Right ventricle myocardium inferior (tissue), 1 donor: Measurements from ENCODE around the gene NTM. TPM values are rescaled to one million over a fixed set of nuclear protein-coding genes. Genes with fewer than 3 reads are reported as not detected.

Source experiments
- ATAC-seq: fragments of 200-7000 bp; cut with Tn5 transposase; one replicate; pipeline ENCODE4 v1.9.1; 2020; ENCODE audit warnings: mild to moderate bottlenecking, moderate library complexity
- DNase-seq: peaks from one replicate; pipeline ENCODE4 v3.0.0; 2021; ENCODE audit errors: missing footprints
- intact Hi-C: fragments of 100-400 bp; cut with DNase I; formaldehyde crosslinking; loops from one replicate; pipeline ENCODE4 v1.11.0; 2022
- total RNA-seq: library from RNA; stranded (reverse); fragmentation: NEBNext Ultra II Directional; extraction: Animal tissue kit (Norgen Biotek cat#: 25700); gene quantifications from one replicate; pipeline ENCODE4 v1.2.1, GENCODE V29; 2021
- donor health status: DM: no; HTN: yes; CAD: no; lungs with severe emphysema.

Gene NTM
- total RNA-seq, 1 donor from 2014 or later: 2.9 TPM

- intact Hi-C loops: no loop called here
- ATAC-seq (peak; percentile 92), DNase-seq (peak; percentile 86)
These were observed 324.4 kb downstream of the NTM start for GRCh38 chr11:131694526-131695424.

- ATAC-seq: no peak
- intact Hi-C loops: no loop called here
- DNase-seq: no peak
These were observed 325.5 kb downstream of the NTM start for GRCh38 chr11:131695889-131696429.

DNA sequence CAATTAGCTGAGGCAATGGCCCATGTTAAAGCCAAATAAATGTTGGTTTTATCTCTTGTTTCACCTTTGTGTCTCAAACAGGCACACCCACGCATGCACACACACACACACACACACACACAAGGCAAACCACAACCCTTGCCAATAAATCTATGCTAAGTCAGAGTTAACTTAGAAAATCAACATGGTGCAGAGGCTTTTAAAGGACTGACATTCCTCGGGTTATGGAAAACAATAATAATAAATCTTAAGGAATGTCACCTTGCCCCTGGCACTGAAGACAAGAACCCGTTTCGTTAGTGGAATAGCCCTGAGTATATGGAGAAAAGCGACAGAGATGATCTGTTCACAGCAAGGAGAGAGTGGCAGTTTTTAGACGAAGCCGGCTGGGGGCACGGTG lies 326.3 kb downstream of the NTM start:
- intact Hi-C loops: no loop called here
- DNase-seq: no peak

DNA sequence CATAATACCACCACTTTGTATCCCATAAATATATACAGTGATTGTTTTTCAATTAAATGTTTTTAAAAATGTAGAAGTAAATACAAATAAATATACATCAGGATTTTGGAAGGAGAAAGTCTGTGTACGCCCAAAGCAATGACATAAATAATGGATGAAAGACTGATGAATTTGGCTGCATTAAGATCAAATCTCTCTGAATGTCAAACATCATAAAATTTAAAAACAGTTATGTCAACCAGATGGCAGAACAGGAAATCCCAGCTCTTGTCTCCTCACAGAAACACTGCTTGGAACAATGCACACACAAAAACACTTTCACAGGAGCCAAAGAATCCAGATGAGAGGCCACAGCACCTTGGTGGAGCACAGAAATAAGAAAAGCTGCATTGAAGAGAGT lies 332.9 kb downstream of the NTM start:
- intact Hi-C loops: no loop called here
- DNase-seq (no peak), ATAC-seq (no peak)

More for the DNA sequence above, 326.3 kb downstream of the NTM start:
- ATAC-seq: no peak

DNA sequence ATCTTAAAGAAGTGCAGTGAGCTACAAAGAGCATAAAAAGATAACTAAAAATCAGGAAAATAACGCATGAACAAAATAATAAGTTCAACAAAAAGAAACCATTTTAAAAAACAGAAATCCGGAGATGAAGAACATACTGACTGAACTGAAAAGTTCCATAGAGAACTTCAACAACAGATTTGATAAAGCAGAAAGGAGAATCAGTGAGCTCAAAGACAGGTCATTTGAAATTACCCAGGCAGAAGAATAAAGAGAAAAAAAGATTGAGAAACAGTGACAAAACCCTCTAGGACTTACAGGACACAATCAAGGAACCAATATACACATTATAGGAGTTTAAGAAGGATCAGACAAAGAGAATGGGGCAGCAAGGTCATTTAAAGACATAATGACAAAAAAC lies 334.3 kb downstream of the NTM start:
- ATAC-seq (no peak), DNase-seq (no peak)
- intact Hi-C loops: no loop called here

DNA sequence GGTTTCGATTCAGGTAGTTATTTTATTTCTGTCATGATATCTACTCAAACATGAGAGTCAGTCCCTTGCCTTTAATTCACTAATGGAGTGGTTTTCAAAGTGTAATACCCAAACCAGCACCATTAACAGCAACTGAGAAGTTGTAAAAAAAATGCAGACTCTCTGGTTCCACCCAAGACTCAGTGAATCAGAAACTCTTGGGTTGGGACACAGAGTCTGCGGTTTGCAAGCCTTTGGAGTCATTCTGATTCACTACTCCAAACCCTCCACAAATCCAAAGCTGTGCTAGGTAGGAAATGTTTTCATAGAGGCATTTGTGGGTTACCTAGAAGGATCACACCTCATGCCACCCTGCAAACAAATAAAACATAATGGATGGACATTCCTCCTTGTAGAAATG lies 340.1 kb downstream of the NTM start:
- intact Hi-C loops: no loop called here
- ATAC-seq (no peak), DNase-seq (no peak)

GRCh38 chr11:131712897-131713296 lies 342.5 kb downstream of the NTM start:
- no peak for ATAC-seq
- intact Hi-C loops: no loop called here
- no peak for DNase-seq

DNA sequence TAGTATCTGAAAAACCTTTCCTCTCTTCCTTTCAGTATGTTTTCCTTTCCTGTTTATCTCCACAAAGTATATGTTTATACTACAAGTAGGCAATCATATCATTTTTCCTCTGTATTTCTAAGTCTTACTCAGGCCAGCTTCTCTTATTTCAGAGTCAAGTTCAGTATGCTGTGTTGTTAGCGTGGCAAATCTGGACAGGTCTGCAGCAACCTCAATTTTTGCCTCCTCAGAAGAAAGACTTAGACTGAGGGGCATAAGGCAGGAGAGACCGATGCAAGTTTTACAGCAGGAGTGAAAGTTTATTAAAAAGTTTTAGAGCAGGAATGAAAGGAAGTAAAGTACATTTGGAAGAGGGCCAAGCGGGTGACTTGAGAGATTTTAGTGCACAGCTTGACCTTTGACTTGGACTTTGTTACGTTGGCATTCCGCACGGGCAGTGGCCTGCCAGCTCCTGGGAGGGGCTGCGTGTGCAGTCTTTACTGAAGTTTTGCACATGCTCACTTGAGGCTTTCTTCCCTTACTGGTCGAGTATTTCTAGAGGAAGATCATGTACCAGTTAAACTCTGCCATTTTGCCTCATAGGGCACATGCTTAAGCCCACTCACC lies 343.2 kb downstream of the NTM start:
- DNase-seq: no peak
- no peak for ATAC-seq
- intact Hi-C loops: no loop called here

DNA sequence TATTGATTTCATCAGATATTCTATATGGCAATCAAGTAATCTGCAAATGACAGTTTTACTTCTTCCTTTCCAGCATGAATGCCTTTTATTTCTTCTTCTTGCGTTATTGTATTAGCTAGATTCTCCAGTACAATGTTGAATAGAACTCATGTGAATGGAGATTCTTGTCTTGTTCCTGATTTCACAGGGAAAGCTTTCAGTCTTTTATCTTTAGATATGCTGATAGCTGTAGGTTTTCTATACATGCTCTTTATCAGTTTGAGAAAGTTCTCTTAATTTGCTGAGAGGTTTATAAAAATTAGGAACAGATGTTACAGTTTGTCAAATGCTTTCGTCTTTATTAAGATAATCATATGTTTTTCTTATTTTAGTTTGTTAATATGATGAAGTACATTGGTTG lies 347.2 kb downstream of the NTM start:
- ATAC-seq (no peak), DNase-seq (no peak)
- intact Hi-C loops: no loop called here

- ATAC-seq: no peak
- intact Hi-C loops: no loop called here
- no peak for DNase-seq
These were observed 352.7 kb downstream of the NTM start for GRCh38 chr11:131723088-131723487.

DNA sequence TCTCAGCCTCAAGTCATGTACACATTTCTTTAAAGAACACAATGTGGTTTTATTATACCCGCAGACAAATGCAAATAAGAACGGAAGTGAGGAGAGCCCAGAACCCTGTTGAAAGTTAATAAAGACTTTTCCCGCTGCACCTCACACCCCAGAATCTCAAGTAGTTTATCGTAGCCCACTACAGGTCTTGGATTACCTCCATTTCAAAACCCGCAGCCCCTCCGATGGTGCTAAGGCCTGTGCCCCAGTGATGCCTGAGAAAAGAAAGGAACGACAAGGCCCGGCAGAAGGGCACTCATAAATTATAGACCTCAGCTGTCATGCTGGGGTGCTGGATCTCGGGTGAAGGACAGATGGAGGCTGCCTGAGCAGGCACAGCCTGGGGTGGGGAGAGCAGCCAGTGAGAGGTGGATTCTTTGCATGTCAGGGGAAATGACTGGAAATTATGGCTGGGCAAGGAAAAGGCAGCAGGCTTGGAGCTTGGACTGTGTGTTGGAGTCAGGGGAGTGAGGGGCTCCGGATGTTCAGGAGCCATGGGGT lies 354.1 kb downstream of the NTM start:
- DNase-seq (no peak), ATAC-seq (no peak)
- intact Hi-C loops: no loop called here

DNA sequence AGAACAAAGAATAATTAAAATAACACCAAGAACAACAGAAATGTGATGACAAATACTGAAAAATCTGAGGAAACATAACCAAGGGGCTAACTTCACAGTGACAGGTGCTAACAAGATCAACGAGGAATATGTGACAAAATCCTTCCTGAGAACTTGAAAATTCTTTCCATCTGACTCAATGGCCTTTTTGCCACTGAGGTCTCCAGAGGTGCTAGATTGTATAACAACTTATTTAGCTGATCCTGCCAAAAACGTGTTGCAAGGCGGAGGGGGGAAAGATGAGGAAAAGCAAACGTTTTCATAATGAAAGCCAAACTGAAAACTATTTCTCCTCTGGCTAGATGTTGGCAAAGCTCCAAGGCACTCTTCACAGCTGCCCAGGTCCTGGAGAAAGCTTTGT lies 364.5 kb downstream of the NTM start:
- ATAC-seq: no peak
- intact Hi-C loops: no loop called here

GRCh38 chr11:131737357-131737756 lies 366.9 kb downstream of the NTM start:
- ATAC-seq (no peak), DNase-seq (no peak)
- intact Hi-C loops: no loop called here

More for the DNA sequence above, 364.5 kb downstream of the NTM start:
- DNase-seq: no peak

- no peak for ATAC-seq
These were observed 368.9 kb downstream of the NTM start for GRCh38 chr11:131739243-131739882.

GRCh38 chr11:131744847-131745246 lies 374.4 kb downstream of the NTM start:
- intact Hi-C loops: loop anchor here (5.0 kb wide), 1 partner anchor 282 kb away; no protein-coding TSS in a partner anchor
- ATAC-seq (no peak), DNase-seq (no peak)

More at GRCh38 chr11:131739243-131739882, 368.9 kb downstream of the NTM start:
- intact Hi-C loops: no loop called here
- DNase-seq: no peak

DNA sequence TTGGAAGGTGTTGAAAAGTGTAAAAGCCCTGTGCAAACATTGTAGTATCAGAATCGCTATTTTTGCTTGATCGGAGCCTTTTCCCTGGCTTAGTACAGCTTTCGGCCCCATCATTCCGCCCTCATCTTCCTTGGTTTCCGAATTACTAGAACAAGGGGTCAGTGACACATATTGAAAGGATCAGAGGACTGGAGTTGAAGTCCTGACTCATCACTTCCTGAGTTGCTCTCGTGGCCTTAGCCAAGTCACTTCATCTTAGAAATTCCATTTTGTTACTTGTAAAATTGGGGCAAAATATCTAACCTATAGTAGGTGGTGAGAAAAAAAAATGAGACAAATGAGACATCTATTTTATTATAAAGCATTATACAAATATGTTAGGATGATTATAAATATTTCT lies 375.0 kb downstream of the NTM start:
- no peak for DNase-seq
- ATAC-seq: no peak
- intact Hi-C loops: loop anchor here (5.0 kb wide), 1 partner anchor 282 kb away; no protein-coding TSS in a partner anchor

- ATAC-seq (no peak), DNase-seq (no peak)
- intact Hi-C loops: loop anchor here (5.0 kb wide), 1 partner anchor 281 kb away; no protein-coding TSS in a partner anchor
These were observed 375.8 kb downstream of the NTM start for GRCh38 chr11:131746201-131746600.

DNA sequence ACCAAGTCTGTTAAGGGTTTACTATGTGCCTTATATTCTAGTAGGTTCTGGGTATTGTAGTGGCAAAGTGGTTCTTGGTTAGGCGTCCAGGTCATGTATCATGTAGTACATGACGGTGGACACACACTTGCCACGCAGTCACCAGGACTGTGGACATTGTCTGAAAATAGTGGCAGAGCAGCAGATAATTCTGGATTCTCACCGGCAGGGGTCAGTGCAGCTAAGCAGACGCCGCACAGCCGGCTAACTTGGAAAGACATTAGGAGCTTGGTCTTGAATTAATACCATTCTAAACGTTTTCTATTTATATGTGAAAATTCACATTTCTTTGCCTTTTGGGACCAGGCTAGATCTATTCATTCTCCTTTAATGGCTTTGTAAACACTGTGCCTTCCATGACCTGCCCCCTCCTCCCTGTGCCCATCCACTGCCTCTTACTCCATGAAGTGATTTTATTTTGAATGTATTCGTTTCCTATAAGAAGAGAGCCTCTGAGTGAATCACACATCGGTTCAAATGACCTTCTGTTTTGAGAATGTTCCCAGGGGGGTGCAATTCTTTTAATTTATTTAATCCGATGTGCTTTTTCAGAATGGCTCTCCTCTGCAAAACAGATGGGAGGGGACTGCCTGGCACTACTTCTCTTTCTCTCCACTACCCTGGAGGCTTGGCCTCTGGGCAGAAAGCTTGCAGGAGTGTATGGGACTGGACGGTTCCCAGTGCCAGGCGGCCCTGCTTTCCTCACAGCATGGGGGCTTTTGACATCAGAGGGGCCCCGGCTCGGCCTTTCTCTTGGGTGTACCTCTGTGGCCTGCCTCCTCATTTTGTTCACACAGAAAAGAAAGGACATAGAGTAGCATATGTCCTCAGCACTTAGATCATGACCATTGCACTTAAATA lies 378.0 kb downstream of the NTM start:
- peak; percentile 80 for DNase-seq
- ATAC-seq: peak; percentile 10
- intact Hi-C loops: loop anchor here (5.0 kb wide), 1 partner anchor 279 kb away; no protein-coding TSS in a partner anchor
